Vagina (tissue), 2 donors: ENCODE data around the gene TPSB2.

Experiments
- CTCF ChIP-seq, 3 experiments: fragments of 450-650 bp in 2 of 3; fragments of 200-600 bp in 1 of 3; sonication (generic) in 1 of 3; IDR thresholded peaks; one replicate each; pipeline ENCODE4 v1.5.1; 2017 to 2019; ENCODE audit warnings: antibody characterized with exemption in 3 of 3, mild to moderate bottlenecking in 2 of 3, moderate library complexity in 2 of 3
- POLR2A ChIP-seq, 2 donors: fragments of 450-650 bp; IDR thresholded peaks; one replicate each; pipeline ENCODE4 v1.6.1; 2017; ENCODE audit warnings: antibody characterized with exemption in 2 of 2, mild to moderate bottlenecking in 2 of 2, moderate library complexity in 2 of 2
- POLR2AphosphoS5 ChIP-seq, 2 donors: sonication (generic); formaldehyde crosslinking; IDR thresholded peaks; one replicate each; pipeline ENCODE4 v1.9.0; 2017; ENCODE audit warnings: antibody characterized with exemption in 2 of 2, mild to moderate bottlenecking in 2 of 2, low read depth in 1 of 2; ENCODE audit not compliant: insufficient read depth in 1 of 2

GRCh38 chr16:1277617-1278282 lies 47.8 kb upstream of the TPSB2 start:
- TF ChIP-seq POLR2A (IDR thresholded peaks at IDR 0.05) (no peak), CTCF (IDR thresholded peaks at IDR 0.05) (no peak), POLR2AphosphoS5 (IDR thresholded peaks at IDR 0.05; ENCODE audit: insufficient read depth in 1 of 2, low read depth in 1 of 2) (no peak)
